Measurements from ENCODE around the gene SCGB3A2.

Gene SCGB3A2

GRCh38 chr5:147879784-147880183 is 1.3 kb downstream of the SCGB3A2 start:
- H3K79me2 ChIP-seq (ENCODE audit: insufficient read depth, low read length): no peaks in the 10 kb centered on the region
- no peaks in the 10 kb centered on the region for H3K9me3 ChIP-seq (ENCODE audit: low read length)
- TF ChIP-seq CTCF (IDR thresholded peaks at IDR 0.05; ENCODE audit: low read length): no peak
- TF ChIP-seq EZH2 (IDR thresholded peaks at IDR 0.05; ENCODE audit: borderline replicate concordance, low read length): no peak
- no peaks in the 10 kb centered on the region for H3K9me2 ChIP-seq (ENCODE audit: low read depth, low read length)
- no peaks in the 10 kb centered on the region for H4K20me1 ChIP-seq (ENCODE audit: insufficient read depth, low read length)
- H3K4me1 ChIP-seq (ENCODE audit: insufficient read depth, low read length, severe bottlenecking): no peaks in the 10 kb centered on the region
- no peaks in the 10 kb centered on the region for H3K36me3 ChIP-seq (ENCODE audit: insufficient read depth, low read length)
- H3K27ac ChIP-seq (ENCODE audit: low read depth, low read length, poor library complexity, severe bottlenecking): no peak overlapping the region
- no peaks in the 10 kb centered on the region for H3F3A ChIP-seq (ENCODE audit: insufficient read depth, low read length)
- H2AFZ ChIP-seq (ENCODE audit: low read length): no peak overlapping the region
- H3K4me2 ChIP-seq (ENCODE audit: low read length): no peak overlapping the region
- H3K9ac ChIP-seq (ENCODE audit: low read length): no peak overlapping the region
- no peak overlapping the region for H3K4me3 ChIP-seq (ENCODE audit: low read depth, low read length, poor library complexity, severe bottlenecking)
- no peaks in the 10 kb centered on the region for H3K27me3 ChIP-seq (ENCODE audit: insufficient read depth, low read length)

- no peak overlapping the region for H3K4me3 ChIP-seq (ENCODE audit: low read depth, low read length, poor library complexity, severe bottlenecking)
- H3K27me3 ChIP-seq (ENCODE audit: insufficient read depth, low read length): no peaks in the 10 kb centered on the region
- no peak overlapping the region for H3K4me2 ChIP-seq (ENCODE audit: low read length)
- H3K4me1 ChIP-seq (ENCODE audit: insufficient read depth, low read length, severe bottlenecking): no peaks in the 10 kb centered on the region
- no peaks in the 10 kb centered on the region for H3K36me3 ChIP-seq (ENCODE audit: insufficient read depth, low read length)
- no peak overlapping the region for H2AFZ ChIP-seq (ENCODE audit: low read length)
- H4K20me1 ChIP-seq (ENCODE audit: insufficient read depth, low read length): no peaks in the 10 kb centered on the region
- no peak overlapping the region for H3K27ac ChIP-seq (ENCODE audit: low read depth, low read length, poor library complexity, severe bottlenecking)
- TF ChIP-seq CTCF (IDR thresholded peaks at IDR 0.05; ENCODE audit: low read length): no peak
- TF ChIP-seq EZH2 (IDR thresholded peaks at IDR 0.05; ENCODE audit: borderline replicate concordance, low read length): no peak
- no peaks in the 10 kb centered on the region for H3K9me2 ChIP-seq (ENCODE audit: low read depth, low read length)
- H3K79me2 ChIP-seq (ENCODE audit: insufficient read depth, low read length): no peaks in the 10 kb centered on the region
- no peak overlapping the region for H3K9ac ChIP-seq (ENCODE audit: low read length)
- no peaks in the 10 kb centered on the region for H3K9me3 ChIP-seq (ENCODE audit: low read length)
- H3F3A ChIP-seq (ENCODE audit: insufficient read depth, low read length): no peaks in the 10 kb centered on the region
Measured at GRCh38 chr5:147880487-147880886, 2.0 kb downstream of the SCGB3A2 start.

GRCh38 chr5:147882586-147883313 is 4.2 kb downstream of the SCGB3A2 start:
- H4K20me1 ChIP-seq (ENCODE audit: insufficient read depth, low read length): no peaks in the 10 kb centered on the region

More at GRCh38 chr5:147882586-147883313, 4.2 kb downstream of the SCGB3A2 start:
- no peaks in the 10 kb centered on the region for H3K27me3 ChIP-seq (ENCODE audit: insufficient read depth, low read length)
- H3K9me3 ChIP-seq (ENCODE audit: low read length): no peaks in the 10 kb centered on the region
- no peaks in the 10 kb centered on the region for H3K79me2 ChIP-seq (ENCODE audit: insufficient read depth, low read length)
- H3F3A ChIP-seq (ENCODE audit: insufficient read depth, low read length): no peaks in the 10 kb centered on the region
- no peaks in the 10 kb centered on the region for H3K9me2 ChIP-seq (ENCODE audit: low read depth, low read length)
- no peak overlapping the region for H3K9ac ChIP-seq (ENCODE audit: low read length)
- no peak overlapping the region for H3K4me3 ChIP-seq (ENCODE audit: low read depth, low read length, poor library complexity, severe bottlenecking)
- no peak overlapping the region for H3K27ac ChIP-seq (ENCODE audit: low read depth, low read length, poor library complexity, severe bottlenecking)
- no peak for TF ChIP-seq CTCF (IDR thresholded peaks at IDR 0.05; ENCODE audit: low read length)
- no peak for TF ChIP-seq EZH2 (IDR thresholded peaks at IDR 0.05; ENCODE audit: borderline replicate concordance, low read length)
- no peak overlapping the region for H3K4me2 ChIP-seq (ENCODE audit: low read length)
- no peaks in the 10 kb centered on the region for H3K36me3 ChIP-seq (ENCODE audit: insufficient read depth, low read length)
- no peaks in the 10 kb centered on the region for H3K4me1 ChIP-seq (ENCODE audit: insufficient read depth, low read length, severe bottlenecking)
- no peak overlapping the region for H2AFZ ChIP-seq (ENCODE audit: low read length)
